VCaP (cell line): ENCODE data around the gene PPM1H.
A peak's percentile ranks its signal among the peaks of the same experiment; 100 is the strongest.

ENCODE experiments used
- H3K27ac ChIP-seq: fragments of 450-650 bp; 2 replicates; pipeline ENCODE4 v1.5.1; 2017
- TF ChIP-seq, protein P1 (sequence below): fragments of 450-650 bp; conservative IDR thresholded peaks from 2 replicates; pipeline ENCODE4 v1.5.1; 2017; ENCODE audit warnings: mild to moderate bottlenecking, moderate library complexity

PPM1H gene

DNA sequence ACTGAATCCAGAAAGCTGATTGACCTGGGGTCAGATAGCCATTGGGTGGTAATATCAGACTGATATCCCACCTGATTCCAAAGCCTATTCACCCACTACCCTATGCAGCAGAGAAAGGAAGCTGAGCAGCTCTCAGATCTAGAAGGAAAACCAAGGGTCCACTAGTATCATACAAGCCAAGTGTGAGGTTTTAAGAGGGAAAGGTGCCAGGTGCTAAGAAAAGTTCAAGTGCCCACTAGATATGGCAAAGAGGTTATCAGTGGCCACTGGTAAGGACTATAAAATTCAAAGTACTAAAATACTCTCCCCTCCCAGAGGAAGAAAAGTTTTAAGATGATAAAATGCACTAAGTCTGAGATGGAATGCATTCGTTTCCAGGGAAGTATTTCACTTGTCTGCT lies 85.6 kb downstream of the PPM1H start:
- TF ChIP-seq, protein P1, sequence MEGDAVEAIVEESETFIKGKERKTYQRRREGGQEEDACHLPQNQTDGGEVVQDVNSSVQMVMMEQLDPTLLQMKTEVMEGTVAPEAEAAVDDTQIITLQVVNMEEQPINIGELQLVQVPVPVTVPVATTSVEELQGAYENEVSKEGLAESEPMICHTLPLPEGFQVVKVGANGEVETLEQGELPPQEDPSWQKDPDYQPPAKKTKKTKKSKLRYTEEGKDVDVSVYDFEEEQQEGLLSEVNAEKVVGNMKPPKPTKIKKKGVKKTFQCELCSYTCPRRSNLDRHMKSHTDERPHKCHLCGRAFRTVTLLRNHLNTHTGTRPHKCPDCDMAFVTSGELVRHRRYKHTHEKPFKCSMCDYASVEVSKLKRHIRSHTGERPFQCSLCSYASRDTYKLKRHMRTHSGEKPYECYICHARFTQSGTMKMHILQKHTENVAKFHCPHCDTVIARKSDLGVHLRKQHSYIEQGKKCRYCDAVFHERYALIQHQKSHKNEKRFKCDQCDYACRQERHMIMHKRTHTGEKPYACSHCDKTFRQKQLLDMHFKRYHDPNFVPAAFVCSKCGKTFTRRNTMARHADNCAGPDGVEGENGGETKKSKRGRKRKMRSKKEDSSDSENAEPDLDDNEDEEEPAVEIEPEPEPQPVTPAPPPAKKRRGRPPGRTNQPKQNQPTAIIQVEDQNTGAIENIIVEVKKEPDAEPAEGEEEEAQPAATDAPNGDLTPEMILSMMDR, result no peak

DNA sequence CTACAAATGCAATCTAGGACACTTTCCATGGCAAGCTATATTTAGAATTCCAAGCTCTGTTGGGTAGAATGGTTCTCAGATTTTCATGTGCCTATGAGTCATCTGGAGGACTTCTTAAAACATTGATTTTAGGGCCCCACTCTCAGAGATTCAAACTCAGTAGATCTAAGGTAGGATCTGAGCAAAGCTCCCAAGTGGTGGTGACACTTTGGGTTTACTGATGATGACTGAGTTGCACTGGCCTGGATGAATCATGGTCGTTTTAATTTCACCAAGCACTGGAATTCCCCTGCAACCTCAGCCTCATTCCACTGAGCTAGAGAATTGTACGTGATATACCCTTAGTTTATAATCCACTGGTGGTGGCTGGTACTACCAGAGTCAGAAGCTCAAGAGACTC lies 86.5 kb downstream of the PPM1H start:
- TF ChIP-seq, protein P1, result no peak
- no peak overlapping the region for H3K27ac ChIP-seq

More for the DNA sequence above, 85.6 kb downstream of the PPM1H start:
- no peak overlapping the region for H3K27ac ChIP-seq

DNA sequence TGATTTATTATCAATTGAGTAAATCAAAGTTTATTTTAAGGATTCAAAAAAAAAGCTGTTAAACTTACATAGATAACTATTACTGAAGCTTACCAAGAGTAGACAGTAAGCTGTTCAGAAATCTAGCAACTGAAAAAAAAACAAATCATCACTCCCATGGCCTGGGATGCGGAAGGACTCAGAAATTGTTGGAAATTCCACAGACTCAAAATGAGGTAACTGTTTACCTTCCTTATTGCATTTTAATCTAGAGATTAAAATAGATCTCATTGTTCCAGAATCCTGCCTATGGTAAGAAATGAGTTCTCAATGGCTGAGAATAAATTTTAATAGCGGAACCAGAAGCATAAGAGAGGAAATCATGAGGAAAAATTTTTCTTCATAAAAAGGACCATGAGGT lies 87.2 kb downstream of the PPM1H start:
- TF ChIP-seq, protein P1, result no peak
- H3K27ac ChIP-seq, result no peak overlapping the region

DNA sequence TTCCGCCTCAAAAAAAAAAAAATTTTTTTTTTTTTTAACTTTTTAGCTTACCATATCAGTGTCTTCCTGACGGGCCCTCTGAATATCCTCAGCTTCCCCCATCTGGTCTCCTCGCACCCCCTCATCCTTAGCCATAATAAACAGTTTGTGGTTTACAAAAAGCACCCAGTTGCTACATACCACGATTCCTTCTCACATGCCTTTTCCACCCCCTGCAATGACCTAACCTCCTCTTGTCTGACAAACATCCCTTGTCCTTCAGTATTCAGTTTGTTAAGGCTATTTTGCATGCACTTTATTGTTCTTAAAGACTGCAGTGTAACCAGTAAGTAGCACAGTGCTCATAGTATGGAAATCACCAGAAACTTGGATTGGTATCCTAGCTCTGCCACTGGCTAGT lies 88.5 kb downstream of the PPM1H start:
- no peak overlapping the region for H3K27ac ChIP-seq
- TF ChIP-seq, protein P1, result no peak

DNA sequence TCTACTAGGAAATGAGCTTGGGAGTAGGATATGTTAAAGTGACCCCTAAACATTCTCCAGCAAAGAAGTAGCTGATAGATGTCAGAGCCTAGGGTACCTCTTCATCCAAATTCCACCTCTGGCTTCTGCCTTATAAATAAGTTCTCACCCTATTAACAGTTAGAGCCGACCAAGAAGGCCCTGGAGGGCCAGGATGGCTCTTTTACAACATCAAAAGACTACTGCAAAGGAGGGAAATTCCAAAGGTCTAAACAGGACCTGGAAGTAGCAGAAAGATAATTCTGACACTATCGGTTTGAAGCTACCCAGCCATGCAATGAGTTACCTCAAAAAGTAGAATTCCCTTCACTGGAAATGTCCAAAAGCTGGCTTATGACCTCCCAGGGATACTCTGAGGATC lies 90.0 kb downstream of the PPM1H start:
- TF ChIP-seq, protein P1, result no peak
- no peak overlapping the region for H3K27ac ChIP-seq

DNA sequence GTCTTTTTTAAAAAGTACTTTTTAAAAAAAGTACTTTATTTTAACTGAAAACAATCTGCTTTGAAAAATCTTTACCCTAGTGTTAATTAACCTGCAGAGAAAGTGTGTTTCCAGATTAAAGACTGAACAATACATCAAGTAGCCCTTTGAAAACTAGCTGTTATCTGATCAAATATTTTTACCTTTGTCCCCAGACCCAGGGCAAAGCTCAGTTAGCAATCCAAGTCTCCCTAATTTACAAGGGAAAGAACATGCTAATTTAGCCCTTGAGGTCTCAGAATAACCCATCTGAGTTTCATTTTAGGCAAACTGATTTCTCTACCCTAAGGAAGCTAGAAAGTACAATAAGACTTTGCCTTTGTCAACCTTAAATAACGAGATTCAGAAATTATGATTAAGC lies 91.2 kb downstream of the PPM1H start:
- TF ChIP-seq, protein P1, result no peak
- H3K27ac ChIP-seq, result peak overlapping the region; percentile 63

DNA sequence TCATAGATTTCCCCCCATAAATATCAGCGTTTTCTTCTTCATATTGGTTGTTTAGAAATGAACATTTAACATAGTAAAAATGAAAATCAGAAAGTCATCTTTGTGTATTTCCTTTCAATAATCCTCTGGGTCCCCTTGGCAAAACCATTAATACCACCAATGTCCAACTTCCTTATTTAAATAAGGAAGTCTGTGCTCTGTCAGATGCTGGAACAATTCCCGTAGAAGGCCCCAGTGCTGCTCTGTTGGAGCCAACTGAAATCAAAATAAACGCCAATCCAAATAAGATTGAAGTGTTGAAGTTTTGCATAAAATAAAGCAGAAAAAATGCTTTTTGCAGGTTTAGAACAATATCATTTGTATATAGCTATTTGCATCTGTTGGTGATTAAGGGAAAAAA lies 93.1 kb downstream of the PPM1H start:
- TF ChIP-seq, protein P1, result no peak
- H3K27ac ChIP-seq, result peak overlapping the region; percentile 63

DNA sequence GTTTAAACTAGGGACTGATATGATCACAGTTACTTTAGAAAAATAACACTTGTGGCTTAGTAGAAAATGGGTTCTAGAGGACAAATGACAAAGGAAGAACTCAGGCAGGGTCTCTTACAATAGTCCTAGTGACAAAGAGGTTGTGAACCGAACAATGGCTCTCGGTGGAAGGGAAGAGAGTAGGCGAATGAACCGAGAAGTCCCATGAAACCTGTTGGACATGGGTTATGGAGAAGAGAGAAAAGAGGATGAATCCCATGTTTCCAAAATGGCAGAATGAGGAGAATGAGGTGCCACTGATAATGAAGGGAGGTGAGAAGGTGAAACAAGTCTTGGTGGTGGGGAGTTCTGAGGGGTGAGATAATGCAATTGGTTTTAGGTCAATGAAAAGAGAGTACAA lies 94.1 kb downstream of the PPM1H start:
- TF ChIP-seq, protein P1, result no peak
- H3K27ac ChIP-seq, result peak overlapping the region; percentile 63
